Panc1 (cell line): ENCODE results near the gene MGAT4A. TPM values are rescaled to one million over a fixed set of nuclear protein-coding genes. Genes with fewer than 3 reads are reported as not detected.

Source experiments
- ATAC-seq: fragments of 200-7000 bp; cut with Tn5 transposase; 2 replicates; pipeline ENCODE4 v1.9.1; 2020; ENCODE audit warnings: mild to moderate bottlenecking, moderate library complexity
- BruUV-seq: library from RNA; stranded (reverse); fragments of 400-500 nt; replicated peaks from 2 replicates; lab custom pipeline; 2021; lab: Mats Ljungman, UMichigan
- CTCF ChIA-PET: fragments of 300-600 bp; sonication (Branson Sonifier 250); formaldehyde crosslinking; loops from one replicate; lab custom pipeline; 2022; ENCODE audit warnings: antibody characterized with exemption; lab: Charles Lee
- POLR2A ChIA-PET: fragments of 300-600 bp; sonication (Branson Sonifier 250); formaldehyde crosslinking; loops from one replicate; lab custom pipeline; 2022; ENCODE audit warnings: antibody characterized with exemption; lab: Charles Lee
- DNase-seq: peaks from one replicate; pipeline ENCODE4 v3.0.0-alpha.2; 2010; ENCODE audit warnings: low read depth, low spot score
- H3K27ac ChIP-seq: 2 replicates; pipeline ENCODE4 v1.5.1; 2011; ENCODE audit warnings: mild to moderate bottlenecking, low read length, inconsistent platforms
- H3K27me3 ChIP-seq: fragments of 200-500 bp; sonication (Bioruptor generic); 2 replicates; pipeline ENCODE4 v1.6.0; 2014; ENCODE audit warnings: low read length, inconsistent platforms; ENCODE audit not compliant: control insufficient read depth, insufficient read depth
- H3K36me3 ChIP-seq: fragments of 200-500 bp; sonication (Bioruptor generic); 2 replicates; pipeline ENCODE4 v1.5.1; 2014; ENCODE audit warnings: inconsistent platforms, mild to moderate bottlenecking, low read length, moderate library complexity; ENCODE audit not compliant: control insufficient read depth, insufficient read depth
- H3K4me1 ChIP-seq: 2 replicates; pipeline ENCODE4 v1.5.1; 2011; ENCODE audit warnings: inconsistent platforms, mild to moderate bottlenecking, low read length, moderate library complexity; ENCODE audit not compliant: control insufficient read depth, insufficient read depth
- H3K4me3 ChIP-seq, 2 experiments: 2 replicates each; pipeline ENCODE4 v1.5.1; 2011 to 2012; ENCODE audit warnings: low read depth in 2 of 2, low read length in 2 of 2, mild to moderate bottlenecking in 2 of 2, inconsistent platforms in 1 of 2, moderate library complexity in 1 of 2
- H3K9me3 ChIP-seq: fragments of 200-500 bp; sonication (Bioruptor generic); 2 replicates; pipeline ENCODE4 v1.5.1; 2014; ENCODE audit warnings: low read depth, mild to moderate bottlenecking, inconsistent platforms, low read length, moderate library complexity; ENCODE audit not compliant: control insufficient read depth, insufficient read depth
- CTCF ChIP-seq: fragments of 450-650 bp; IDR thresholded peaks from 2 replicates; pipeline ENCODE4 v1.5.1; 2017; ENCODE audit warnings: mild to moderate bottlenecking
- POLR2AphosphoS5 ChIP-seq: IDR thresholded peaks from 2 replicates; pipeline ENCODE4 v1.6.1; 2012; ENCODE audit warnings: mild to moderate bottlenecking, low read depth, low read length, moderate library complexity
- REST ChIP-seq, 2 experiments: IDR thresholded peaks; 2 replicates each; pipeline ENCODE4 v1.6.1; 2011 to 2012; ENCODE audit warnings: low read depth in 2 of 2, control low read depth in 1 of 2, low read length in 1 of 2, mild to moderate bottlenecking in 1 of 2, moderate library complexity in 1 of 2; ENCODE audit not compliant: insufficient read depth in 1 of 2
- SIN3A ChIP-seq: IDR thresholded peaks from 2 replicates; pipeline ENCODE4 v1.6.1; 2012; ENCODE audit warnings: low read depth, mild to moderate bottlenecking, low read length, moderate library complexity, borderline replicate concordance; ENCODE audit not compliant: insufficient read depth
- TCF7L2 ChIP-seq: IDR thresholded peaks from 2 replicates; pipeline ENCODE4 v1.6.1; 2011; ENCODE audit warnings: mild to moderate bottlenecking, low read depth, low read length, inconsistent platforms
- in situ Hi-C: cut with HindIII; loops from 2 replicates; pipeline ENCODE4 v1.10.0; 2016; ENCODE audit warnings: low sequenced_read_pairs, low pct_unique_long_range_greater_than_20kb
- intact Hi-C: fragments of 100-400 bp; cut with micrococcal nuclease; formaldehyde crosslinking; loops from one replicate; pipeline ENCODE4 v1.10.0; 2022; ENCODE audit not compliant: unreplicated experiment
- total RNA-seq: library from RNA; stranded (reverse); gene quantifications from one replicate; pipeline ENCODE4 v1.2.1, GENCODE V29; 2021; ENCODE audit not compliant: unreplicated experiment

The MGAT4A gene
- total RNA-seq, 1 experiment from 2014 or later: 4.4 TPM

GRCh38 chr2:98748292-98749065 is 17.5 kb upstream of the MGAT4A start:
- no peak for TF ChIP-seq TCF7L2
- TF ChIP-seq REST (IDR thresholded peaks at IDR 0.05; ENCODE audit: insufficient read depth in 1 of 2, low read depth in 2 of 2, low read length in 1 of 2): no peak
- no peak for TF ChIP-seq SIN3A
- no peak for TF ChIP-seq CTCF
- no peak for TF ChIP-seq POLR2AphosphoS5
- DNase-seq (no peak), ATAC-seq (no peak)
- in situ Hi-C loops (no loop called here), intact Hi-C loops (no loop called here)
- no TSS peak for BruUV-seq
- Histone ChIP-seq H3K4me1 (no peaks in the 10 kb centered on the region), H3K4me3 (no peak overlapping the region), H3K27ac (no peak overlapping the region), H3K36me3 (no peaks in the 10 kb centered on the region), H3K9me3 (no peaks in the 10 kb centered on the region), H3K27me3 (no peaks in the 10 kb centered on the region)
- POLR2A ChIA-PET: no interaction called here
- CTCF ChIA-PET: no interaction called here

DNA sequence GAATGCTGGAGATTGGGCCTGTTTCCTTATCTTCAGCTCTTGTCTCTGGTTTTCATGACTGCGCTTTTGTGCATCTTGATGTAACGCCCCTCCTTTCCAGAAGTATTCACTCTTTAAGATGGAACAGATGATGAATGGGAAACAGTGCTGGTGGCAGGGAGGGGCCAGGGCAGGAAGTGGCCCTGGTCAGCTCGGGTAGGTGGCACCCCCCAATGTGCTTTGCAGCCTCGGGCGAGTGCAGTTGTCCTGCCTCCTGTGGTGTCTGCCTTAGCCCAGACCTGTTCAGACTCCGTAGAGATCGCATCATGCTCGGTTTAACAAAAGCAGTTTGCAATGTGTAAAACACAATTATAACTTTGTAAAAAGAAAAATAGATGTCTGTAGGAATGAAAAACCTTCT is 17.0 kb upstream of the MGAT4A start:
- no TSS peak for BruUV-seq
- Histone ChIP-seq H3K36me3 (no peaks in the 10 kb centered on the region), H3K27ac (no peak overlapping the region), H3K4me1 (no peaks in the 10 kb centered on the region), H3K9me3 (no peaks in the 10 kb centered on the region), H3K27me3 (no peaks in the 10 kb centered on the region), H3K4me3 (no peak overlapping the region)
- intact Hi-C loops: no loop called here
- TF ChIP-seq CTCF (no peak), SIN3A (no peak), REST (IDR thresholded peaks at IDR 0.05; ENCODE audit: insufficient read depth in 1 of 2, low read depth in 2 of 2, low read length in 1 of 2) (no peak), TCF7L2 (no peak), POLR2AphosphoS5 (no peak)
- ChIA-PET CTCF (no interaction called here), POLR2A (no interaction called here)
- ATAC-seq (no peak), DNase-seq (no peak)
- in situ Hi-C loops: no loop called here
